ENCODE data around the gene CLEC20A.
A peak's percentile ranks its signal among the peaks of the same experiment; 100 is the strongest.

CLEC20A gene

GRCh38 chr1:178496410-178497135 lies at the start of gene CLEC20A:
Gene CLEC20A, minus strand, starts transcription at chr1:178496964. Its CDS starts 25 bp downstream, at chr1:178496939.
- DNase-seq (ENCODE audit: low read depth in 2 of 2) = no peak

GRCh38 chr1:178544531-178544930 lies 47.8 kb upstream of the CLEC20A start:
- no peak for DNase-seq (ENCODE audit: low read depth in 2 of 2)

- DNase-seq (ENCODE audit: low read depth in 2 of 2) = no peak
These were observed 46.5 kb upstream of the CLEC20A start for GRCh38 chr1:178543290-178543607.

- DNase-seq (ENCODE audit: low read depth in 2 of 2) = peak; percentile 81 to 88
These were observed 46.0 kb upstream of the CLEC20A start for GRCh38 chr1:178542554-178543289.

DNA sequence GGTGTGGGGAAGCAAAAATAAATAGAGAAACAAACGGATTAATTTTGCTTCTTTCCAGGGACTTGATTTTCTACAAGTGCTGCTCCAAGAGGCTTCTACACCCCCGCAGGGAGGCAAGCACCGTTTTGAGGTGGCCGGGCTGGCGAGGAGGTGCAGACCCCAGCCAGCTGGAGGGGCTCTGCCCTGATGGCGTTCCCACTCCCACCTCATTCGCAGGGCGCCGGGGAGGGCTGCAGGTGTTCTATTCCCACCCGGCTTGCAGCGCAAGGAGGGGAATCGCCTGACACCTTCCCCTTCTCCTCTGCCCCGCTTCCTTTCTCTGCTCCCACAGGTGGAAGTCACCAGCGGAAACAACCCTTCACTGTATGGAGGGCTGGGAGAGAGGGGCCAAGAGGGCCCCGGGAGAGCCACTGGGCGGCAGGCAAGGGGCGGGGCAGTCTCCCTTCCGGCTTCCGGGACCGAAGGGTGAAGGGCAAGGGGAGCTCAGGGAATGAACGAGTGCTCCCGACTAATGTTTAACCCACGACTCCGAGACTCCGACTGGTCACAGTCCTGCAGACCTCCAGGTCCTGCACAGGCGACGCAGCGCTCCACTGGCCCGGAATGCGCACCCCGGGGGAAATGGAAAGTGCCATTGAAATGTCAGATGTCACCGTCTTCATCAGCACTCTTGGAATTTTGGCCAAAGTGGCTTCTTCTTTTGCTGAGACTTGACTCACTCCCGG lies 45.2 kb upstream of the CLEC20A start:
- DNase-seq (ENCODE audit: low read depth in 2 of 2) = peak; percentile 25 to 38

DNA sequence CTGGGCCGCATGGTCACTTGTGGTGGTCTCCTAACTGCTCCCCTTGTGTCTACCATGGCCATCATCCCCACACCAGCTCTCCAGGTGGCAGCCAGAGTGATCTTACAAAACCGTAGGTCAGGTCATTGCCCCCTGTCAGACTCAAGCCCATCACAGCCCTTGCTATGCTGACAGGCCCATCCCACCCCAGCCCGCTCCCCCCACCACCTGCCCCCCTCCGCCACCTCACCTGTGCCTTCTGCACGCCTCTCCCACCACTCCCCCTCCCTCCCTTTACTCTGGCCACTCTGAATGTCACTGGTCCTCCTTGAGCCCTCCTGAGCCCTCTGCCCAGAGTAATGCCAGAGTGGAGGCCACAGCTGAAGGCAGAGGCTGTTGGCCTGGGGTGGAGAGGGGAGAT lies 44.6 kb upstream of the CLEC20A start:
- no peak for DNase-seq (ENCODE audit: low read depth in 2 of 2)

- no peak for DNase-seq (ENCODE audit: low read depth in 2 of 2)
These were observed 43.9 kb upstream of the CLEC20A start for GRCh38 chr1:178540646-178541045.

GRCh38 chr1:178540204-178540603 lies 43.4 kb upstream of the CLEC20A start:
- no peak for DNase-seq (ENCODE audit: low read depth in 2 of 2)

DNA sequence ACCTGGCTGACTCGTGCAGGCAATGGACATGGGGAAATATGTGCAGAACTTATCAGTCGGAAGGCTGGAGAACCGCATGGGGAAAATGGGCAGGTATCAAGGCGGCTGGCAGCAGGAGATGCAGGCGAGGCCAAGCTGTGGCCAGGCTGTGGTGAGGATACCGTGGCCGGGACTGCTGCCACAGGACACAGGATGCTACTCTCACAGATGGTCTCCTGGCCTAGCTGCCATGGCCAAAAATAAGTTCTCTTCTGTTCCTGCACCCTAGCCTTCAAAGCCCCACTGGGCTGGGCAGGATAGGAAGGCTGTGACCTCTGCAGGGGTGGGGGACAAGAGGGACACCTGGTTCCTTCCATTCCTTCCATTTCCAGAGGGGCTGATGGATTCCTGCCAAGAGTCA lies 42.5 kb upstream of the CLEC20A start:
- DNase-seq (ENCODE audit: low read depth in 2 of 2) = no peak

- no peak for DNase-seq (ENCODE audit: low read depth in 2 of 2)
These were observed 41.6 kb upstream of the CLEC20A start for GRCh38 chr1:178538192-178538916.

- DNase-seq (ENCODE audit: low read depth in 2 of 2) = no peak
These were observed 40.8 kb upstream of the CLEC20A start for GRCh38 chr1:178537382-178538090.

- DNase-seq (ENCODE audit: low read depth in 2 of 2) = no peak
These were observed 40.1 kb upstream of the CLEC20A start for GRCh38 chr1:178536844-178537371.

GRCh38 chr1:178536329-178536728 lies 39.6 kb upstream of the CLEC20A start:
- no peak for DNase-seq (ENCODE audit: low read depth in 2 of 2)

DNA sequence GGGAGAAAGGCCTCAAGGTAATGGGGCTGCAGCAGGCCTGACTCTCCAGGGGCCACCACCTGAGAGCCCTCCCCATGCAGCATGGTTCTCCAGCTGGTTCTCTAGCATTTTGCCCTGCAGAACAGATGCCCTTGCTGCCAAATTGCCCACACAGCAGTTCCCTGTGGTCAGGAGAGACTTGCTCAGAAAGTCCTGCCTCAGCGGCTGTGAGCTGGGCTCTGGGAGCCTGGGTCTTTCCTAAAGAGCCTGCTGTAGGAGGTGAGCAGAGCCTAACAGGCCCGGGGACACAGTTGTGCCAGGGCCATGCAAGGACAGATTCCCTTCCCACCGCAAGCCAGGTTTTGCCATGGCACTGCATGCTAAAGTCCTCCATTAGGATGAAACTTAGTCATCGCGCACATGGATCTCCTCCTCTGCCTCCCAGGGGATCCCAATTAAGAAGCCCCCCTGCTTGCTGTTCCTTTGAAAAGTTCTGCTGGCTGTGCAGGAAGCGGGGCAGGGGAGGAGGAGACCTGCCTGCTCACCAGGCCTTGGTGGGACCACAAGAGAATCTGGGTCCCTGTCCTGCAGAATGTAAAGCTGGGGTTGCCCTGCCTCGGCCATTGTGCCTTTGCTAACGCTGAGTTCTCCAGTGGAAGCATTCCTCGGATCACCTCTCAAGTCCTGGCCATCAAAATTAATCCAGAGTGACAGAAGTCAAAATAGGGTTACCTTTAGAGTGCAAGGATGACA lies 37.5 kb upstream of the CLEC20A start:
- DNase-seq (ENCODE audit: low read depth in 2 of 2) = no peak

- no peak for DNase-seq (ENCODE audit: low read depth in 2 of 2)
These were observed 36.6 kb upstream of the CLEC20A start for GRCh38 chr1:178533121-178533946.

GRCh38 chr1:178532392-178532791 lies 35.6 kb upstream of the CLEC20A start:
- peak; percentile 63 to 72 for DNase-seq (ENCODE audit: low read depth in 2 of 2)

GRCh38 chr1:178531887-178532286 lies 35.1 kb upstream of the CLEC20A start:
- DNase-seq (ENCODE audit: low read depth in 2 of 2) = no peak

DNA sequence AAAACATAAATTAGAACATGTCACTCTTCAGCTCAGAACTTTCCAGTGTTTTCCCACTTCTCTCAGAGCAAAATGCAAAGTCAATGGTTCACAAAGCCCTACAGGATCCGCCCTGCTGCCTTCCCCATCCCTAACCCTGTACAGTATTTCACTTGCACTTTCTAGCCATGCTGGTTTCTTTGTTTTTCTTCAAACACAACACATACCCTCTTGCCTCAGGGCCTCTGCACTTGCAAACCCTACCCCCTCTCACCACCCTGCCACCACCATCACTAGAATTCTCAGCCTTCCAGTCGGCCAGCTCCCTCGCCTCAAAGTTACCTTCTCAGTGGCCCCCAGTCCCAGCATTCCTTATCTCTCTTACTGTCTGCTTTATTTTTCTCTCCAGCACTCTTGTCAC lies 33.7 kb upstream of the CLEC20A start:
- no peak for DNase-seq (ENCODE audit: low read depth in 2 of 2)

DNA sequence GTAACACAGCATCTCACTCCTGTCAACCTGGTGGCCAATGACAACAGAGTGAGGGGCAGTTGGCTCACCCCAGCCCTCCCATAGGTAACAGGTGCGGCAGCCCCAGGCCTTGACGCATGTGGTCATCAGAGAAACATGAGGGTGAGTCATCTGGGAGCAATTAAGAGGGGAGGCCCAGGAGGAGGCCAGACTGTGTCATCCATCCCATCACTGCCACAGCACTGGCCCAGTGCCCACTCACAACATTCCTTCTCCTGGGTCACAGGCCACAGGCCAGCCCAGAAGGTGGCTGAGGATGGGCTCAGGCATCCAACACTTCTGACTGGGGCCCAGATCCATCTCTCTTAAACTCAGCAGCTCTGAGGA lies 33.3 kb upstream of the CLEC20A start:
- no peak for DNase-seq (ENCODE audit: low read depth in 2 of 2)

All from stimulated activated CD8-positive, alpha-beta memory T cell treated with anti-CD3 and anti-CD28 coated beads, Interleukin-2, amount 100 ng/mL, for 48 hours (primary cell).